Lung microvascular endothelial cell (primary cell): Measurements from ENCODE around the gene HAUS5. TPM values are rescaled to one million over a fixed set of nuclear protein-coding genes. Genes with fewer than 3 reads are reported as not detected.
A peak's percentile ranks its signal among the peaks of the same experiment; 100 is the strongest.

Experiments
- DNase-seq, 2 donors: peaks; one replicate each; pipeline versions ENCODE4 v3.0.0 to v3.0.0-alpha.2; 2010; ENCODE audit warnings: low read depth in 2 of 2
- total RNA-seq: library from RNA; depleted of rRNA; stranded (reverse); fragments of >200 nt; gene quantifications from 2 replicates; pipeline ENCODE4 v1.2.1, GENCODE V29; 2014

Gene HAUS5
- total RNA-seq, 1 donor from 2014 or later, result 3.4 TPM

DNA sequence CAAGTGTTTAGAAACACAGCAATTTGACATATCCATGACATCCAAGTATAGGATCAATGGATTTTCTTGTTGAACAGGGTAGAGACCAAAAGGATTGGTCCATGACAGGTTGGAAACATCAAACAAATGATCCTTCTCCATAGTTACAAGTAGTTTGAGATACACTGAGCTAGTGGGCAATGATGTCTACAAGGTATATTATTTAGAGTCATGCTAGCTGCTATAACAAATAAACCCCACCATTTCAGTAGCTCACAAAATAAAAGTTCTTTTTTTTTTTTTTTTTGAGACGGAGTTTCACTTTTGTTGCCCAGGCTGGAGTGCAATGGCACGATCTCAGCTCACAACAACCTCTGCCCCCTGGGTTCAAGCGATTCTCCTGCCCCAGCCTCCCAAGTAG, 4.9 kb upstream of the HAUS5 start:
- no peak for DNase-seq

DNA sequence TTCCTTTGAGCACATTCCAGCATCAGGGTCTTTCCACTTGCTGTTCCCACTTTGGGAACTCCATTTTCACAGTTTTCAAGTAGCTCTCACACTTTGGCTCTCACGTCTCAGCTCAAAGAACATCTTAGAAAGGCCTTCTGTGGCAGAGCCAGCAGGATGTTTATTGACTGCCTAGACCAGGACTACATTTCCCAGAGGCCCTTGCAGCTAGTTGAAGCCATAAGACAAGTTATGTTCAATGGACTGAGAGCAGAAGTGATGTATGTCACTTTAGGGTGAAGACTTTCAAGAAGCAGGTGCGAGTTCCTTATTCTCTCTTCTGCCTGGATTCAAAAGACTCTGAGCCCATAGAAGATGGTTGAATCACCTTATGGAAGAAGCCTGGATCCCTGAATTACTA, 4.3 kb upstream of the HAUS5 start:
- no peak for DNase-seq

DNA sequence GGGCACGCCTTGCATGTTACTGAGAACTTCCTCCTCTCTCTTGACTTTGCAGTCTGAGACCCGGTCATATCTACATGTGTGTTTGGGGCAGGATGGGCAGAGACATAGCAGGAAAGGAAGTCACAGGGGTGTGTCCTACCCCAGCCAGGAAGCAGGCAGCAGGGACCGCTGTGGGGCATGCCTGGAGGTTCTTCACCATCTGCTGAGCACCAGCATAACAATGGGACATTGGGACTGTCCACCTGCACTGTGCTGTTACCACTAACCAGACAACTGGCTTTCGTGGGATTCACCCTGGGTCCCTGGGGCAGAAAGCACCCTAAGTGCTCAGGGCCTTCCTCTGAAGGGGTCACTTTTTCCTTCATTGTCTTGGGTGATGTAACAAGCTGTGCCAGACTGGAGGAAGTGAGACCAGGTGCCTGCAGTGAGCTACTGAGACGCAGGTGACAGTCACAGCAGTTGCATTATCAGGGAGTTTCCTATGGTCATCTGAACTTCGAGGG, 2.6 kb upstream of the HAUS5 start:
- DNase-seq, result no peak

DNA sequence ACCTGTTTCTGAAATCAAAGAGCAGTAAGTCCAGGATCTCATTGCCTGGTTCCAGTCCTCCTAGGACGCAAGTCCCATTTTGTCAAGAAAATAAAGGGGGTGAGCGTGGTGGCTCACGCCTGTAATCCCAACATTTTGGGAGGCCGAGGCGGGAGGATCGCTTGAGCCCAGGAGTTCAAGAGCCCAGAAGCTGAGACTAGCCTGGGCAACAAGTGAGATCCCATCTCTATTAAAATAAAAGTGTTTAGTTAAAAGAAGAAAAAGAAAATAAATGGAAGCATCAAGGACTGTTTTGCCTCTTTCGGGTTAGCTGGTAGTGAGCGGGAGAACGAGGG, 344 bp upstream of the HAUS5 start:
- no peak for DNase-seq

DNA sequence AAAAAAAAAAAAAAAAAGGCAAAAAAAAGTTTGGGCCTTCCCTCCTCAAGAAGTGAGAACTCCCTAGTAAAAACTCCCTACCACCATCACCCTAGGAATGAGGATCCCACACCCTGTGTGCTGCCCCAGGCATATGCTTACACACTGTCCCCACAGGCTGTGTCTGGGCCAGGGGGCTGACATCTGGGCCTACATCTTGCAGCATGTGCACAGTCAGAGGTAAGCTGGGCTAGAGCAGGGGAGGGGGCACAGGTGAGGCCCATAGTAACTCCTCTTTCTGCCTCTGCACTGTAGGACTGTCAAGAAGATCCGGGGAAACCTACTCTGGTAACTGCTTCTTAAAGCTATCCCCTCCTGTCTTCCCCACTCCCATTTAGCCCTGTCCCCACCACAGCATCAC, 1.0 kb downstream of the HAUS5 start:
- no peak for DNase-seq

DNA sequence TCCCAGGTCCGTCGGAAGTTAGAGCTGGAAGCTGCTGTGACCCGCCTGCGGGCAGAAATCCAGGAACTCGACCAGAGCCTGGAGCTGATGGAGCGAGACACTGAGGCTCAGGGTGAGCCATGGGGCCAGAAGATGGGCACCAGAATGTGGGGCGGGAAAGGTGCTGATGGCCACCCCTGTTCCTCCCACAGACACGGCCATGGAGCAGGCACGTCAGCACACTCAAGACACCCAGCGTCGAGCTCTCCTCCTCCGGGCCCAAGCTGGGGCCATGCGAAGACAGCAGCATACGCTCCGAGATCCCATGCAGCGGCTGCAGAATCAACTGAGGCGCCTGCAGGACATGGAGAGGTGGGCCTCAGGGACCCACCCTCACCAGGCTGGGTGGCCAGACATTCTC, 2.5 kb downstream of the HAUS5 start:
- no peak for DNase-seq

DNA sequence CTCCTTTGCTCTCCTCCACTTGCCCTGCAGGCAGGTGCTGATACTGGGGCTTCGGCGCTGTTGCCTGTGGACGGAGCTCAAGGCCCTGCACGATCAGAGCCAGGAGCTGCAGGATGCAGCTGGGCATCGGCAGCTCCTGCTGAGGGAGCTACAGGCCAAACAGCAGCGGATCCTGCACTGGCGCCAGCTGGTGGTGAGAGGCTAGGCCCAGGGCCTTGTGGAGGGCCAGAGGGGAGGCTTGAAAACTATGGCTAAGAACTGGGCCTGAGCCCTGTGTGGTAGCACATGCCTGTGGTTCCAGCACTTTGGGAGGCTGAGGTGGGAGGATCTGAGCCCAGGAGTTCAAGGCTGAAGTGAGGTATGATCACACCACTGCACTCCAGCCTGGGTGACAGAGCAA, 6.3 kb downstream of the HAUS5 start:
- no peak for DNase-seq

DNA sequence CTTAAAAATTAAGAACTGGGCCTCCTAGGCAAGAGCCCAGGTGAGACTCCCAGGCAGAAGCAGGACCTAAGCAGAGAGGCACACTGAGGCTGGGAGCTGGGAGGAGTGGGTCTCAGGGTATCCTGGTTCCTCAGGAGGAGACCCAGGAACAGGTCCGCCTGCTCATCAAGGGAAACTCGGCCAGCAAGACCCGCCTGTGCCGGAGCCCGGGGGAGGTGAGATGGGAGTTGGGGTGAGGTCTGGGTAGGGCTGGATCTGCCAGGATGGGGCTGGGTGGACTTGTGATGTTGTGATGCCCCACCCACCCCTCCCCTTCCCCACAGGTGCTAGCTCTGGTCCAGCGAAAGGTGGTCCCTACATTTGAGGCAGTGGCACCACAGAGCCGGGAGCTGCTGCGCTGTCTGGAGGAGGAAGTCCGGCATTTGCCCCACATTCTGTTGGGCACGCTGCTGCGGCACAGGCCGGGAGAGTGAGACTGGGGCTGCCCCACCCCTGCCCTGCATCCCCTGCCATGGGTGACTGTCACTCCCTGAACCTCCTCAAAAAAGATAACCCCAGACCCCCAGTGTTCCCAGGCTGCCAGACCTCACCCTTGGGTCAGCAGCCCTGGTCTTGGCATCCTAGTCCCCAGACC, 6.9 kb downstream of the HAUS5 start:
- DNase-seq, result no peak

DNA sequence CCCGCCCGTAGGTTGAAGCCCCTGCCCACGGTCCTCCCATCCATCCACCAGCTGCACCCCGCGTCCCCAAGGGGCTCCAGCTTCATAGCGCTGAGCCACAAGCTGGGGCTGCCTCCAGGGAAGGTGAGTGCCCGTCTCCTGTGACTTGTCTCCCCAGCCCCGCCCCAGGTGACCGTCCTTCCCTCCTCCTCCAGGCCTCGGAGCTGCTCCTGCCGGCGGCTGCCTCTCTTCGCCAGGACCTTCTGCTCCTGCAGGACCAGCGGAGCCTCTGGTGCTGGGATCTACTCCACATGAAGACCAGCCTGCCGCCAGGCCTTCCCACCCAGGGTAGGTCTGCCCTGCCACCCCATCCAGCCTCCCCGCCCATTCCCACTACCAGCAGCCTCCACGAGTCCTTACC, 7.5 kb downstream of the HAUS5 start:
- no peak for DNase-seq

DNA sequence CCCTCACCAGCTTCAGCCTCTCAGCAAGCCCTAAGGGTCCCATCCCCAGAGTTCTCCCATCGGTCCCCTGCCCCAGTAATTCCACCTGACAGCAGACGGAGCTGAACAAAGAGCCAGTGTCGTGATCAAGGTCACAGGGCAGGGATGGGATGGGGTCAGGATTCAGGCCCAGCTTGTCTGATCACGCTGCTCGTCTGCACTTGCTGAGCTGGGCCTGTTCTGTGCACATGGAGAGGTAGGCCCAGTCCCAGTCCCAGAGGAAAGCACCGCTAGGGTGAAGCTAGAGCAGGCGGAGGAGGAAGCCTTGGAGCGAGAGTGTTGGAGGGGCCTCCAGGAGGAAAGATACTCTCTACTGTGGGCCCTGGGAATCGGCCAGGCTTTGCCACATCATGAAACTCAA, 9.2 kb downstream of the HAUS5 start:
- DNase-seq, result no peak

DNA sequence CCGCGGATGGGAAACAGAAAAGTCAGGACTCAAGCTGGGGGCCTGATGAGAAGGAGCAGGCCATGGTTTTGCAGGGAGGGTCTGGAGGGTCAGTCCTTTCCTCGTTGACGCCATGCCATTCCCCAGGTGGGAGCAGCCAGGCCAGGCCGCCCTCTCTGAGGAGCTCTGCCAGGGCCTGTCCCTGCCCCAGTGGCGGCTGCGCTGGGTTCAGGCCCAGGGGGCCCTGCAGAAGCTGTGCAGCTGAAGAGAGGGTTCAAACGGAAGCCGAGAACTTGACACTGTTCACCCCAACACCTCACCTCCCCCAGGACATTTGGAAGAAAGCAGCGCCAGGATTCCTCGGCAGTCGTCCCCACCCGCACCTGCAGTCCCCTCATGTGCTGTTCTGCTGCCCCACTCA, 10.2 kb downstream of the HAUS5 start:
- no peak for DNase-seq

DNA sequence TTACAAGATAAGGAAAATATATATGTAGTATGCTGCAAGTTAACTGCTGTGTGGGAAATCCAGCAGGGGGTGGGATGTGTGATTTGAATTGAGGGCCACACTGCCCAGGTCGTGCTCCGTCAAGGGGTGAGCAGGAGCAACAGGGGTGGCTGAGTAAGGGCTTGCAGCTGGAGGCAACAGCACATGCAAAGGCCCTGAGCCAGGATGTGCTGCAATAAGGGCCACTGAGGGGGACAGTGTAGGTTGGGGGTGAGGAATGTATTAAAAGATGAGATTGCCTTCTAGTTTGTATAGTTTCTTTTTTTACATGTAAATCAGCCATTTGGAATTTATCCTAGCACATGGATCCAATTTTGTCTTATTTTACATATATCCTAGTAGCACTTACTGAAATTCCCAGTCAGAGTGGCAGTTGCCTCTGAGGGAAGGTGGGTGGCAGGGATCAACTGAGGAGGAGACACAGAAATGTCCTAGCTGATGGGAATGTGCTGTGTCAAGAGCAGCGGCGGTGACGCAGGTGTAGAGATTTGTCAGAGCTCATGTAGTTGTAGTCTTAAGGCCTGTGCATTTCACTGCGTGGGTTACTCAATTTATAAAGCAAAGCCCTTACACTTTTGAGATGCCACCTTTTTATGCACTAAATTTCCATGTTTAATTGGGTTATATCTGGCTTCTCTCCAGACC, 10.9 kb downstream of the HAUS5 start:
- no peak for DNase-seq

DNA sequence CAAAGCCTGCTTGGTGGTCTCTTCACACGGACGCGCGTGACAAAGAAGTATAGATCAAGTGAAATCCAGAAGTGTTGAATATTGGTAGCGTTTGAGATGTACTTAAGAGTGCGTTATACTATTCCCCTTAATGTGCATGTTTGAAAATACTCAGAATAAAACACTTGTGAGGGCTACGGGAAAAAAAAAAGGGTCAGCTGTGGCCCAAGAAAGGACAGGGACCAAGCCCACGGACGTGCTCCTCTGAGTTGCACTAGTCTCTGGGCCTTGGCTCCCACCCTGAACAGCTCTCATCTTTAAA, 15.7 kb downstream of the HAUS5 start:
- no peak for DNase-seq

DNA sequence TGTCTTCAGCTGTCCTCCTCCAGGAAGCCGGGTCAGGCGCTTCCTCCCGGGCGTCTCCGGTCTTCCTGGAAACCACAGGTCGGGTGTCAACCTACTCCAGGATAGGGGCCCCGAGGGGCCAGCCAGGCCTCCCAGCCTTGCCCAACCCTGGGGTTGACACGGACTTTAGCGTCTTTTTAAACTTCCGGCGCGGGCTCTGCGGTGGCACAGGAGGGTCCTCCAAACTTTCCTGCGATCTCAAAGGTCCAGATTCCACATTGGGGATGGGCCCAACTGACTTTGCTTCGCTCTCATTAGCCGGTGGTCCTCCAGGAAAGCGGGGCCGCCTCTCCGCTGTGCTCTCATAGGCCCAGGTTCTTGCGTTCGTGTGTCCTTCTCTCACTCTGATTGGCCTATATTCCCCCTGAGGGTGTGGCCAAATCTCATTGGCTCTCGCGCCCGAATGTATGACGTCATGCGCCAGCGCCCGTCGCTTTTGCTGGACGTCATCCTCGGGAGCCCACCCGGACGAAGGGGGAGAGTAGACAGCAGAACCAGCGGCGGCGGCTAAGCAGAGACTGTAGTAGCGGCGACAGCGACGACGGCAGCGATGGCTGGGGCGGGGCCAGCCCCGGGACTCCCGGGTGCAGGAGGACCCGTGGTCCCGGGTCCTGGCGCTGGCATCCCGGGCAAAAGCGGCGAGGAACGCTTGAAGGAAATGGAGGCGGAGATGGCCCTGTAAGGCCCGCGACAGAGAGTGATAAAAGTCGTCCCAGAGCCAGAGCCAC, 16.2 kb downstream of the HAUS5 start, which contains the start of gene RBM42:
TSS of gene RBM42 (plus strand) at position 472 of the 767 bp plus-strand sequence. CDS start at position 590, 118 bp downstream.
- peak; percentile 99 for DNase-seq

DNA sequence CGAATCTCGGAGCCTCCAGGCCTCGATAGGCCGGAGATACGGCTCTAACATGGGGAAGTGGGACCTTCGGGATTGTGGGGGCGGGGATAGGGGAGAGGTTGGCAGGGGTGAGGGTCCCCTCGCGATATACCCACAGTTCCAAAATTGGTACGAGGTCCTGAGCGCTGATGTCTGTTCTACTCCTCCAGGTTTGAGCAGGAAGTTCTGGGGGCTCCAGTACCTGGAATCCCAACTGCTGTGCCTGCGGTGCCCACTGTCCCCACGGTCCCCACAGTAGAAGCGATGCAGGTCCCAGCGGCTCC, 16.7 kb downstream of the HAUS5 start:
- no peak for DNase-seq

DNA sequence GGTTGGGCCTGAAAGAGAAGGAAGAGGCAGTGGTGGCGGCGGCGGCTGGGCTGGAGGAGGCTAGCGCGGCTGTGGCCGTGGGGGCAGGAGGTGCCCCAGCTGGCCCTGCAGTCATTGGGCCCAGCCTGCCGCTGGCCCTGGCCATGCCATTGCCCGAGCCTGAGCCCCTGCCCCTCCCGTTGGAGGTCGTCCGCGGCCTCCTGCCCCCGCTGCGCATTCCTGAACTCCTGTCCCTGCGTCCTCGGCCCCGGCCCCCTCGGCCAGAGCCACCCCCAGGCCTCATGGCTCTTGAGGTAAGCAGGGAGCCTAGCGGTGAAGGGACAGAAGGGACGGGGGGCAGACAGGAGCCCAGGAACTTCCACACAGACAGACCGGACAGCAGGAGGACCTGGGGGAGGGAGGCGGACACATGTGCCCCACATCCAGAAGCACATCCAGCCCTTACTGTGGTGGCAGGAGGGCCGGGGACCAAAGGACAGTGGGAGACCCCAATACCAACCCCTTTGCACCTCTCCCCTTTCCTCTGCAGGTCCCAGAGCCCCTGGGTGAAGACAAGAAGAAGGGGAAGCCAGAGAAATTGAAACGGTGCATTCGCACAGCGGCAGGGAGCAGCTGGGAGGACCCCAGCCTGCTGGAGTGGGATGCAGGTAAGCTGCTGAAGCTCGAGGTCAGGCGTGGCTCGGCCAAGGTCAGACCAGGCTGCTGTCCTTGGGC, 21.3 kb downstream of the HAUS5 start:
- no peak for DNase-seq

DNA sequence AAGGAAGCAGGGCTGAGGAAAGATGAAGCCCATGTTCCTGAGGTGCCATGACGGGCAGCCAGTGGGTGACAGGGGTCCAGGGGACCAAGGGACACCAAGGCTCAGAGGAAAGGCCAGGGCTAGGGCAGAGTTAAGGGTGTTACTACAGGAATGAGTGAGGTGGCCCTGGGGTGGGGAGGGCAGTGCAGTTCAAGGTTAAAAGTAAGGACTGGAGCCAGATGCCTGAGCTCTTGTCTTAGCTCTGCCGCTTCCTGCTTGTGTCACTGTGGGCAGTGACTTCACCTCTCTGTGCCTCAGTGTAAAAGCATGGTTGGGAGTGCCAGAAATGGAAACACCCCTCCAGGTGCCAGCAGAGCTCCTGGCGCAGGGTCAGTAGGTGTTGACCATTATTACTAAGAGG, 24.1 kb downstream of the HAUS5 start:
- DNase-seq, result no peak

DNA sequence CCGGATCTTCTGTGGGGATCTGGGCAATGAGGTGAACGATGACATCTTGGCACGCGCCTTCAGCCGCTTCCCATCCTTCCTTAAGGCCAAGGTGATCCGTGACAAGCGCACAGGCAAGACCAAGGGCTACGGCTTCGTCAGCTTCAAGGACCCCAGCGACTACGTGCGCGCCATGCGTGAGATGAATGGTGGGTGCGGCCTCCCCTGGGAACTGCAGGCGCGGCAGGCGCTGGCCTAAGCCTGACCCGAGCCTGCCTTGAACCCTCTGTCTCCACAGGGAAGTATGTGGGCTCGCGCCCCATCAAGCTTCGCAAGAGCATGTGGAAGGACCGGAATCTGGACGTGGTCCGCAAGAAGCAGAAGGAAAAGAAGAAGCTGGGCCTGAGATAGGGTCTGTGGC, 24.6 kb downstream of the HAUS5 start:
- no peak for DNase-seq

DNA sequence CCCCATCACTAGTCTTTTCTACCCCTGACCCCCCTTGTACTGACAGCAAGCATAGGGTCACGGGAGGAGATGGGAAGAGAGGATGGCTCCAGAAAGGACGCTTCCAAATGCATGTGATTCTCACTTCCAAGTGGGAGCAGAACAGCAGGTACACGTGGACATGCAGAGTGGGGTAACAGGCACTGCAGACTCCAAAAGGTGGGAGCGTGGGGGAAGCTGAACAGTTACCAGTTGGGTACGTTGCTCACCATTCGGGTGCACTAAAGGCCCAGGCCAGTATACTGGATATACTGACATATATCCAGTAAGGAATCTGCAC, 26.7 kb downstream of the HAUS5 start:
- DNase-seq, result no peak

DNA sequence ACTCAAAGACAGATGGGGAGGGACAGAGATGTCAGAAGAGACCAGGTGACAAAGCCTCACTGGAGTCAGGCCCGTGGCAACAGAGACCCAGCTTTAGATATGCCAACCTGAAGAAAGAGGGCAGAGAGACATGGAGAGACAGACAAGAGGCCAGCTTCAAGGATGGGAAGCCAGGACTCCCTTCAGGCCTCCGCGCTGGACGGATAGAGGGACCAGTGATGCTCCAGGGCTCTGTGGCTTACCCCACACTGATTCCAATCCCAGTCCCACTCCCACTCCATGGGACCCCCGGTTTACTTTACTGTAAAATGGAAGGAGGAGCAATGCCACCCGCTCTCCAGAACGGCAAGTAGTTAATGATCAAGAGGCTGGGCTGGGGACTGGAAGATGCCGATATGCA, 27.3 kb downstream of the HAUS5 start:
- DNase-seq, result no peak

DNA sequence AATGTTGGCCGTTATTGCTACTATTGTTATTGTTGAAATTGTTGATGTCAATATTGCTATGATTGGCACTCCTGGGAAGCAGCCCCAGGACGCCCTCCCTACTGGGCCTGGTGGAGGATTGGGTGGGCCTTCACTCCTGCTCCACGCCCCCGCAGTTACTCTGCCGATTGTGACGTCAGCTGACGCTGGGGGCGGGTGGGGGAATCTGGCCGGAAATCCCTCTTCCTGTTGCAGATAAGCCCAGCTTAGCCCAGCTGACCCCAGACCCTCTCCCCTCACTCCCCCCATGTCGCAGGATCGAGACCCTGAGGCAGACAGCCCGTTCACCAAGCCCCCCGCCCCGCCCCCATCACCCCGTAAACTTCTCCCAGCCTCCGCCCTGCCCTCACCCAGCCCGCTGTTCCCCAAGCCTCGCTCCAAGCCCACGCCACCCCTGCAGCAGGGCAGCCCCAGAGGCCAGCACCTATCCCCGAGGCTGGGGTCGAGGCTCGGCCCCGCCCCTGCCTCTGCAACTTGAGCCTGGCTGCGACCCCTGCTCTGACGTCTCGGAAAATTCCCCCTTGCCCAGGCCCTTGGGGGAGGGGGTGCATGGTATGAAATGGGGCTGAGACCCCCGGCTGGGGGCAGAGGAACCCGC, 29.1 kb downstream of the HAUS5 start, which contains the start of gene ETV2:
TSS of gene ETV2 (plus strand) at position 231 of the 637 bp plus-strand sequence. CDS start 716 bp downstream, outside the sequence.
- peak in 1 of 2 donors; percentile 59 for DNase-seq

DNA sequence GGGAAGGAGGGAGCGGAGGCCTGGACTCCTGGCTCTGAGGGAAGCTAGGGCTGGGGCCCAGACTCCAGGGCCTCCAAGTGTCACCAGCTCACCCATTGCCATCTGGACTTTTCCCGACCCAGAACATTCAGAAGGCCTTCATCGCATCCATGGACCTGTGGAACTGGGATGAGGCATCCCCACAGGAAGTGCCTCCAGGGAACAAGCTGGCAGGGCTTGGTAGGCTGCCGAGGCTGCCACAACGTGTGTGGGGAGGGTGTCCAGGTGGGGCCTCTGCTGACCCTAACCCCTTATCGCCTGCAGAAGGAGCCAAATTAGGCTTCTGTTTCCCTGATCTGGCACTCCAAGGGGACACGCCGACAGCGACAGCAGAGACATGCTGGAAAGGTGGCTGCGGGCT, 29.8 kb downstream of the HAUS5 start:
- DNase-seq, result no peak
